Ecto neural progenitor cell (in vitro differentiated cells): ENCODE data around the gene LYL1.

Experiments used
- DNase-seq: peaks from one replicate; pipeline ENCODE4 v3.0.0-alpha.2; 2018; ENCODE audit warnings: low spot score

LYL1 gene

GRCh38 chr19:13129384-13129783, 26.7 kb upstream of the LYL1 start:
- DNase-seq: no peak

GRCh38 chr19:13128583-13128982, 25.9 kb upstream of the LYL1 start:
- no peak for DNase-seq

- no peak for DNase-seq
Measured at GRCh38 chr19:13127811-13128575, 25.3 kb upstream of the LYL1 start.

- DNase-seq: no peak
Measured at GRCh38 chr19:13127051-13127450, 24.4 kb upstream of the LYL1 start.

- DNase-seq: no peak
Measured at GRCh38 chr19:13122980-13123957, 20.6 kb upstream of the LYL1 start.

GRCh38 chr19:13122275-13122878, 19.7 kb upstream of the LYL1 start:
- DNase-seq: no peak

GRCh38 chr19:13121551-13122274, 19.1 kb upstream of the LYL1 start:
- DNase-seq: no peak

GRCh38 chr19:13120817-13121216, 18.2 kb upstream of the LYL1 start:
- no peak for DNase-seq

- no peak for DNase-seq
Measured at GRCh38 chr19:13120031-13120430, 17.4 kb upstream of the LYL1 start.

GRCh38 chr19:13119627-13120026, 17.0 kb upstream of the LYL1 start:
- no peak for DNase-seq

GRCh38 chr19:13118424-13119193, 16.0 kb upstream of the LYL1 start:
- peak; percentile 88 for DNase-seq

GRCh38 chr19:13117772-13118423, 15.2 kb upstream of the LYL1 start, which contains the start of gene NACC1:
TSS of gene NACC1 (plus strand) at chr19:13118264. CDS start at chr19:13135208, 16,944 bp downstream.
- peak; percentile 94 for DNase-seq

- no peak for DNase-seq
Measured at GRCh38 chr19:13117176-13117771, 14.6 kb upstream of the LYL1 start.

GRCh38 chr19:13116282-13117175, 13.9 kb upstream of the LYL1 start, which contains the start of gene TRMT1:
TSS of gene TRMT1 (minus strand) at chr19:13116740. CDS start at chr19:13116399, 341 bp downstream.
- peak; percentile 96 for DNase-seq

- DNase-seq: no peak
Measured at GRCh38 chr19:13115936-13116281, 13.3 kb upstream of the LYL1 start.

GRCh38 chr19:13112555-13112954, 9.9 kb upstream of the LYL1 start:
- no peak for DNase-seq

- DNase-seq: no peak
Measured at GRCh38 chr19:13110099-13110610, 7.5 kb upstream of the LYL1 start.

GRCh38 chr19:13109361-13110098, 6.9 kb upstream of the LYL1 start:
- no peak for DNase-seq
